ENCODE results near the gene KIR2DL4.
A peak's percentile ranks its signal among the peaks of the same experiment; 100 is the strongest.
"Not testable (repeated sequence)": the region's sequence is repeated elsewhere in the genome, so short reads cannot be mapped to it uniquely, and the experiment has no call there.

The KIR2DL4 gene

DNA sequence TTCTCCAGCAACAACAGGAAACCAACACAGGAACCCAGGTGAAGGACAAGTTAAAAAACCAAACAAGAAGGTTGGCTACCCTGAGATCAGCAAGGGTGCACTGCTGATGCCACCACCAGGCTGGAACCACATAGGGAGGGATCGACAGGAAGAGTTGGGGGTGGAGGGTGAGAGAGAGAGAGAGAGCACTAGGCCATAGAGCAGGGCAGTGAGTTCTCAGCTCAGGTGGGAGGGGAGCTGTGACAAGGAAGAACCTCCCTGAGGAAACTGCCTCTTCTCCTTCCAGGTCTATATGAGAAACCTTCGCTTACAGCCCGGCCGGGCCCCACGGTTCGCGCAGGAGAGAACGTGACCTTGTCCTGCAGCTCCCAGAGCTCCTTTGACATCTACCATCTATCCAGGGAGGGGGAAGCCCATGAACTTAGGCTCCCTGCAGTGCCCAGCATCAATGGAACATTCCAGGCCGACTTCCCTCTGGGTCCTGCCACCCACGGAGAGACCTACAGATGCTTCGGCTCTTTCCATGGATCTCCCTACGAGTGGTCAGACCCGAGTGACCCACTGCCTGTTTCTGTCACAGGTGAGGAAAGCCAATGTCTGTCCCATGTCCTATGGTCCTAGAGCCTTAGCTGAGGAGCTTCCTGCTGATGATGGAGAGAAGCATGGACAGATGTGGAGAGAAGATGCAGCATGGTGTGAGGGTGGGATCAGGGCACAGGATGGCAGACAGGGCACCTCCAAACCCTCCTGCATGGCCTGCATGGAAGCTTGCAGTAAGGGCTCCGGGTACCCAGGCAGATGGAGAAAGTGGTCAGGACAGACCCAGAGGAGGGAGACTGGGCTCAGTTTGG is 2.5 kb downstream of the KIR2DL4 start:
- DNase-seq: no peak

DNA sequence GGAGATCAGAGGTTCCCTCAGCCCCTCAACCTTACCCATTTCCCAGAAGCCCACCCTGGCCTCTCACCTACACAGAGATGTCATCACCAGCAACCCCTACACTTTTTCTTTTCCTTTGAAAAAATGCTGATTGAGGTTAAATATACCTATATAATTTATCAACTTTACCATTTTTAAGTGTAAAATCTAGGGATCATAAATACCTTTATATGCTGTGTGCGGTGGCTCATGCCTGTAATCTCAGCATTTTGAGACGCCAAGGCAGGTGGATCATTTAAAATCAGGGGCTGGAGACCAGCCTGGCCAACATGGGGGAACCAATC is 3.1 kb downstream of the KIR2DL4 start:
- no peak for DNase-seq

DNA sequence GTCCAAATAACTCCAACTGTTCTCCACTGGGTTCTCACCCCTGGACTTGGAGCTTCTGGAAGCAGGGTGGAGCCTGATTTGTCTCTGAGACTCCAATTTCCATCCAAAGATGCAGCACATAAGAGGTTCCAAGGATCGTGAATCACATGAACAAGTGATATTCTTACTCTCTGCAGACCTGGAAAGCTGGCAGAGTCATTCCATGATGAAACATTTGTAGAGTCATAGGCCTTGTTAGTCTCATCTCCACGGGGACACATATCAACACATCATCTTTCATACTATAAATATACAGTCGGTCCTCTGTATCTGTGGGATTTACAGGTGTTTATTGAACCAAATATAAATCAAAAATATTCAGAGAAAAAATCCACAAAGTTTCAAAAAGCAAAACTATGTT is 11.2 kb downstream of the KIR2DL4 start:
- not testable (repeated sequence) for DNase-seq

DNA sequence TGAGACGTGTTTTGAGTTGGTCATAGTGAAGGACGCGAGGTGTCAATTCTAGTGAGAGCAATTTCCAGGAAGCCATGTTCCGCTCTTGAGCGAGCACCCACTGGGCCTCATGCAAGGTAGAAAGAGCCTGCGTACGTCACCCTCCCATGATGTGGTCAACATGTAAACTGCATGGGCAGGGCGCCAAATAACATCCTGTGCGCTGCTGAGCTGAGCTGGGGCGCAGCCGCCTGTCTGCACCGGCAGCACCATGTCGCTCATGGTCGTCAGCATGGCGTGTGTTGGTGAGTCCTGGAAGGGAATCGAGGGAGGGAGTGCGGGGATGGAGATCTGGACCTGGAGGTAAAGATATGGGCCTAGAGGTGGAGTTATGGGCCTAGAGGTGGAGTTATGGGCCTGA is 12.8 kb downstream of the KIR2DL4 start, which contains the start of gene KIR3DL1:
KIR3DL1 (plus strand) TSS at position 218 of the 400 bp plus-strand sequence.
- not testable (repeated sequence) for DNase-seq

DNA sequence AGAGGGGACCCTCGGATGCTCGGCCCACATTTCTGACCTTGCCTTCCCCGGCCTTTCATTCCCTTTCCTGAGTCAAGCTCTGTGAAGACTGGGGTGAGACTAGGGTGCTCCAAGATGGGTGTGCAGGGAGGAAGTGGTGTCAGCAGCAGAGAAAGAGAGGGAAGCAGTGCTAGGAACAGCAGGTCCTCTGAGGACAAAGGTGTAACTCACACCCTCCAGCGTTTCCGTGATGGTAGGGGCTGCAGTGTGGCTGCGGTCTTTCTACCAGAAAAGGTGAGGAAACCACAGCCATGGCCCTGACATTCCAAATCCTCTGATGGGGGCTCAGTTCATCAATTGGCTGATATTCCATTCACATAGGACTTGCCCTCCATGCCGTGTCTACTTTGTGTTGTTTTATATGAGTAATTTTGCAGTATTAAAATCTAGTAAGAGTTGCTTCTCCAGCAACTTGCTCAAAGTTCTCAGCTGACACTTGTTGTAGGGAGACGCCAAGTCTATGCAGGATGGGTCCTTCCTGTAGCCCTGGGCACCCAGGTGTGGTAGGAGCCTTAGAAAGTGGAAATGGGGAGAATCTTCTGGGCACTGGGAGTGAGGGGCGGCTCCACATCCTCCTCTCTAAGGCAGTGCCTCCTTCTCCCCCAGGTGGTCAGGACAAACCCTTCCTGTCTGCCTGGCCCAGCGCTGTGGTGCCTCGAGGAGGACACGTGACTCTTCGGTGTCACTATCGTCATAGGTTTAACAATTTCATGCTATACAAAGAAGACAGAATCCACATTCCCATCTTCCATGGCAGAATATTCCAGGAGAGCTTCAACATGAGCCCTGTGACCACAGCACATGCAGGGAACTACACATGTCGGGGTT is 14.5 kb downstream of the KIR2DL4 start:
- no peak for DNase-seq

DNA sequence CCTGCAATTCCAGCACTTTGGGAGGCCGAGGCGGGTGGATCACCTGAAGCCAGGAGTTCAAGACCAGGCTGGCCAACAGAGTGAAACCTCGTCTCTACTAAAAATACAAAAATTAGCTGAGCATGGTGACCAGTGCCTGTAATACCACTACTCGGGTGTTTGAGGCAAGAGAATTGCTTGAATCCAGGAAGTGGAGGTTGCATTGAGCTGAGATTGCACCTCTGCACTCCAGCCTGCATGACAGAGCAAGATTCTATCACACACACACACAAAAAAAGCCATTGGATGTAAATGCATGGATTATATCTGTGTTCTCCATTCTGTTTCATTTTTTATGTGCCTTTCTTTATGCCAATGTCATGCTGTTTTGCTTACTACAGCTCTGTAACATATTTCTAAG is 21.0 kb downstream of the KIR2DL4 start:
- DNase-seq: peak; percentile 45 to 72

DNA sequence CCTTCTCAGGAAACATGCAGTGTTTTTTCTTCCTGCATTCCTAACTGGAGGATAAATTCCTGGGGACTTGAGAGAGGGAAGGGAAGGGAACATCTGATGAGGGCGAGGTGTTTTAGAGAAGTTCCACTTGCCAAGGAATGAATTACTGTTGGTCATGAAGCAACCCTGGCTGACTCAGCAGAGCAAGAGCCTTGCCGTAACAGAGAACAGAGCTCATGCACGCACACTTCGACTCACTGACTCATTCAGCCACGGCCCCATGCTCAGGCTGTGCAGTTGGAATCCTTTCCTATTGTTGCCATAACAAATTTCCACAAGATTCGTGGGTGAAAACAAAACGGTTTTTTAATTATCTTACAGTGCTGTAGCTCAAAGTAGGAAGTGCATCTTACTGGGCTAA is 21.9 kb downstream of the KIR2DL4 start:
- DNase-seq: peak; percentile 10 to 30

DNA sequence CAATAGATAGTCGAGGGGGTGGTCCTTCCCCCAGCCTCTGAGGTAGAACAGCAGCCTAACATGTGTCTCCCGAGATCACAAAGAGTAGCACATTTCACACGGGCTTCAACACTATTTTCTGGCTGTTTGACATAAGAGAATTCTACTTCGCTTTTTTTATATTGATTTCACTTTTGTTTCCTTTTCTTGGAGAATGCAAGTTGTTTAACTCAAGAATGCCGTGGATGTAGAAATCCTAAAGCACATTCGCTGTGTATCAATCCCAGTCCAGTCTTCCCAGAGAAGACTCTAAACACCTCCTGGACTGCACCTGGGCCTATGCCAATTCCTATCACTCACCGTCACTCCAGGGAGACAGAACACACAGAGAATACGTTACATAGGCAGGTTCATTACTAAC is 24.7 kb downstream of the KIR2DL4 start:
- DNase-seq: peak; percentile 17 to 29

DNA sequence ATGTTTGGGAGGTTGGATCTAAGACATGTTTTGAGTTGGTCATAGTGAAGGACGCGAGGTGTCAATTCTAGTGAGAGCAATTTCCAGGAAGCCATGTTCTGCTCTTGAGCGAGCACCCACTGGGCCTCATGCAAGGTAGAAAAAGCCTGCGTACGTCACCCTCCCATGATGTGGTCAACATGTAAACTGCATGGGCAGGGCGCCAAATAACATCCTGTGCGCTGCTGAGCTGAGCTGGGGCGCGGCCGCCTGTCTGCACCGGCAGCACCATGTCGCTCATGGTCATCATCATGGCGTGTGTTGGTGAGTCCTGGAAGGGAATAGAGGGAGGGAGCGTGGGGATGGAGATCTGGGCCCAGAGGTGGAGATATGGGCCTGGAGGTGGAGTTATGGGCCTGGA is 29.1 kb downstream of the KIR2DL4 start, which contains the start of gene KIR2DS4:
KIR2DS4 (plus strand) TSS at position 181 of the 400 bp plus-strand sequence.
- DNase-seq: not testable (repeated sequence)

DNA sequence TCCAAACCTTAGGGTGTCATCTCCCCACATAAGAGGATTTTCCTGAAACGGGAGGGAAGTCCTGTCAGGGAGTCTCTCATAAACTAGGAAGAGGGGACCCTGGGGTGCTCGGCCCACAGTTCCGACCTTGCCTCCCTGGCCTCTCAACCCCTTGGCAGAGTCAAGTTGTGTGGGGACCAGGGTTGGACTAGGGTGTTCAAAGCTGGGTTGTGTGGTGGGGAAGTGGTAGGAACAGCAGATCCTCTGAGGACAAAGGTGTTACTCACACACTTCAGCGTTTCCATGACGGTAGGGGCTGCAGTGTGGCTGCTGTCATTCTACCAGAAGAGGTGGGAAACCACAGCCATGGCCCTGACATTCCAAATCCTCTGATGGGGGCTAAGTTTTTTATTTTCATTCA is 31.7 kb downstream of the KIR2DL4 start:
- not testable (repeated sequence) for DNase-seq

DNA sequence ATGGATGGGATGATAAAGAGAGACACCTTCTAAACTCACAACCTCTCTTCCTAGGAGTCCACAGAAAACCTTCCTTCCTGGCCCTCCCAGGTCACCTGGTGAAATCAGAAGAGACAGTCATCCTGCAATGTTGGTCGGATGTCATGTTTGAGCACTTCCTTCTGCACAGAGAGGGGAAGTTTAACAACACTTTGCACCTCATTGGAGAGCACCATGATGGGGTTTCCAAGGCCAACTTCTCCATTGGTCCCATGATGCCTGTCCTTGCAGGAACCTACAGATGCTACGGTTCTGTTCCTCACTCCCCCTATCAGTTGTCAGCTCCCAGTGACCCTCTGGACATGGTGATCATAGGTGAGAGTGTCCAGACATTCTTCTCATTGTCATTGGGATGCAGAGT is 34.1 kb downstream of the KIR2DL4 start:
- peak; percentile 51 to 76 for DNase-seq

DNA sequence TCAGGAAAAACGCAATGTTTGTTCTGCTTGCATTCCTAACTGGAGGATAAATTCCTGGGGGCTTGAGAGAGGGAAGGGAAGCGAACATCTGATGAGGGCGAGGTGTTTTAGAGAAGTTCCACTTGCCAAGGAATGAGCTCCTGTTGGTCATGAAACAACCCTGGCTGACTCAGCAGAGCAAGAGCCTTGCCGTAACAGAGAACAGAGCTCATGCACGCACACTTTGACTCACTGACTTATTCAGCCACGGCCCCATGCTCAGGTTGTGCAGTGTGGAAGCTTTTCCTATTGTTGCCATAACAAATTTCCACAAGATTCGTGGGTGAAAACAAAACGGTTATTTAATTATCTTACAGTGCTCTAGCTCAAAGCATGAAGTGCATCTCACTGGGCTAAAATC is 39.8 kb downstream of the KIR2DL4 start:
- peak in 1 of 2 donors; percentile 18 for DNase-seq

DNA sequence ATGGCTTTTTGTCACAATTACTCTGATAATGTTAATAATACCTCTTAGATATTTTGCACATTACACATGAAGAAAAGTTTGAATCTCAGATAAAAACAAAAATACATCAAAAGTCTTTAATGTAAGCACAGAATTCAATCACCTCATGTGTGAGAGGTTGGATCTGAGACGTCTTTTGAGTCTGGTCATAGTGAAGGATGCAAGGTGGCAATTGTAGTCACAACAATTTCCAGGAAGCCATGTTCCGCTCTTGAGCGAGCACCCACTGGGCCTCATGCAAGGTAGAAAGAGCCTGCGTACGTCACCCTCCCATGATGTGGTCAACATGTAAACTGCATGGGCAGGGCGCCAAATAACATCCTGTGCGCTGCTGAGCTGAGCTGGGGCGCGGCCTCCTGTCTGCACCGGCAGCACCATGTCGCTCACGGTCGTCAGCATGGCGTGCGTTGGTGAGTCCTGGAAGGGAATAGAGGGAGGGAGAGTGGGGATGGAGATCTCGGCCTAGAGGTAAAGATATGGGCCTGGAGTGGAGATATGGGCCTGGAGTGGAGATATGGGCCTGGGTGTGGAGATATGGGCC is 46.7 kb downstream of the KIR2DL4 start, which contains the start of gene KIR3DL2:
KIR3DL2 (plus strand) TSS at position 383 of the 580 bp plus-strand sequence; CDS start at position 416, 33 bp downstream.
- DNase-seq: not testable (repeated sequence)

DNA sequence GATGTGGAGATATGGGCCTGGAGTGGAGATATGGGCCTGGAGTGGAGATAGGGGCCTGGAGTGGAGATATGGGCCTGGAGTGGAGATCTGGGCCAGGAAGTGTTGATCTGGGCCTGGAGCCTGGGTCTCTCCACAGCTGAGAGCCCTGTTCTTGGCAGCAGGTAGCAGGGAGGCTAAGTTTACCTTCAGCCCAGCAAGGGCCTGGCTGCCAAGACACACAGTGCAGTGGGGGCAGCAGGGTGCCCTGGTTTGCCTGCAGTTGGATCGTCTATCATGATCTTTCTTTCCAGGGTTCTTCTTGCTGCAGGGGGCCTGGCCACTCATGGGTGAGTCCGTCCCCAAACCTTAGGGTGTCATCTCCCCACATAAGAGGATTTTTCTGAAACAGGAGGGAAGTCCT is 47.5 kb downstream of the KIR2DL4 start:
- no peak for DNase-seq

DNA sequence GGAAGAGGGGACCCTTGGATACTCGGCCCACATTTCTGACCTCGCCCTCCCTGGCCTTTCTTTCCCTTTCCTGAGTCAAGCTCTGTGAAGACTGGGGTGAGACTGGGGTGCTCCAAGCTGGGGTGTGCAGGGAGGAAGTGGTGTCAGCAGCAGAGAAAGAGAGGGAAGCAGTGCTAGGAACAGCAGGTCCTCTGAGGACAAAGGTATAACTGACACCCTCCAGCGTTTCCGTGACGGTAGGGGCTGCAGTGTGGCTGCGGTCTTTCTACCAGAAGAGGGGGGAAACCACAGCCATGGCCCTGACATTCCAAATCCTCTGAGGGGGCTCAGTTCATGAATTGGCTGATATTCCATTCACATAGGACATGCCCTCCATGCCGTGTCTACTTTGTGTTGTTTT is 47.9 kb downstream of the KIR2DL4 start:
- DNase-seq: no peak

DNA sequence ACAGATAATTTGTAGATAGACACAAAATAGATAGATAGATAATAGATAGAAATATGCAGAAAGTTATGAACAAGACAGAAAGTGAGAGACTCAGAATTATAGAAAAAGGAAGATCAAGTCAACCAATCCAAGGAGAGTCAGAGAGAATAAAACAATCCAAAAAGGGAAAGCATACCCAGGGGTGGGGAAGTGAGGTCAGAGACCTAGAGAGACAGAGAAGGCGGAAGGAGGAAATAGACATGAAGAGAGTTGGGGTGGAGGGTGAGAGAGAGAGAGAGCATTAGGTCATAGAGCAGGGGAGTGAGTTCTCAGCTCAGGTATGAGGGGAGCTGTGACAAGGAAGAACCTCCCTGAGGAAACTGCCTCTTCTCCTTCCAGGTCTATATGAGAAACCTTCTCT is 51.8 kb downstream of the KIR2DL4 start:
- peak; percentile 19 to 43 for DNase-seq

DNA sequence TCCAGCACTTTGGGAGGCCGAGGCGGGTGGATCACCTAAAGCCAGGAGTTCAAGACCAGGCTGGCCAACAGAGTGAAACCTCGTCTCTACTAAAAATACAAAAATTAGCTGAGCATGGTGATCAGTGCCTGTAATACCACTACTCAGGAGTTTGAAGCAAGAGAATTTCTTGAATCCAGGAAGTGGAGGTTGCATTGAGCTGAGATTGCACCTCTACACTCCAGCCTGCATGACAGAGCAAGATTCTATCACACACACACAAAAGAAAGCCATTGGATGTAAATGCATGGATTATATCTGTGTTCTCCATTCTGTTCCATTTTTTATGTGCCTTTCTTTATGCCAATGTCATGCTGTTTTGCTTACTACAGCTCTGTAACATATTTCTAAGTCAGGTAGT is 55.1 kb downstream of the KIR2DL4 start:
- peak in 1 of 2 donors; percentile 24 for DNase-seq

DNA sequence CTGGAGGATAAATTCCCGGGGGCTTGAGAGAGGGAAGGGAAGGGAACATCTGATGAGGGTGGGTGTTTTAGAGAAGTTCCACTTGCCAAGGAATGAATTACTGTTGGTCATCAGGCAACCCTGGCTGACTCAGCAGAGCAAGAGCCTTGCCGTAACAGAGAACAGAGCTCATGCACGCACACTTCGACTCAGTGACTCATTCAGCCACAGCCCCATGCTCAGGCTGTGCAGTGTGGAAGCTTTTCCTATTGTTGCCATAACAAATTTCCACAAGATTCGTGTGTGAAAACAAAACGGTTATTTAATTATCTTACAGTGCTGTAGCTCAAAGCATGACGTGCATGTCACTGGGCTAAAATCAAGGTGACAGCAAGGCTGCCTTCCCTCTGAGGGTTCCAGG is 56.0 kb downstream of the KIR2DL4 start:
- DNase-seq: peak; percentile 71 to 81

DNA sequence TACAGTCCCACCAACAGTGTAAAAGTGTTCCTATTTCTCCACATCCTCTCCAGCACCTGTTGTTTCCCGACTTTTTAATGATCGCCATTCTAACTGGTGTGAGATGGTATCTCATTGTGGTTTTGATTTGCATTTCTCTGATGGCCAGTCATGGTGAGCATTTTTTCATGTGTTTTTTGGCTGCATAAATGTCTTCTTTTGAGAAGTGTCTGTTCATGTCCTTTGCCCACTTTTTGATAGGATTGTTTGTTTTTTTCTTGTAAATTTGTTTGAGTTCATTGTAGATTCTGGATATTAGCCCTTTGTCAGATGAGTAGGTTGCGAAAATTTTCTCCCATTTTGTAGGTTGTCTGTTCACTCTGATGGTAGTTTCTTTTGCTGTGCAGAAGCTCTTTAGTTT is 60.0 kb downstream of the KIR2DL4 start:
- DNase-seq: not testable (repeated sequence)
